NCI-H1436 (cell line): ENCODE results near the gene TTC39C.
"Not testable (repeated sequence)": the region's sequence is repeated elsewhere in the genome, so short reads cannot be mapped to it uniquely, and the experiment has no call there.

ENCODE experiments used
- DNase-seq: peaks from one replicate; lab custom pipeline; 2025; lab: John Stamatoyannopoulos, UW

TTC39C gene

GRCh38 chr18:24018299-24018886, 3.8 kb downstream of the TTC39C start:
- no peak for DNase-seq

- no peak for DNase-seq
Measured at GRCh38 chr18:24019641-24020331, 5.2 kb downstream of the TTC39C start.

- DNase-seq, result no peak
Measured at GRCh38 chr18:24021505-24021904, 7.0 kb downstream of the TTC39C start.

GRCh38 chr18:24022161-24022560, 7.6 kb downstream of the TTC39C start:
- DNase-seq, result no peak

- no peak for DNase-seq
Measured at GRCh38 chr18:24023185-24023814, 8.7 kb downstream of the TTC39C start.

- DNase-seq, result no peak
Measured at GRCh38 chr18:24024425-24024824, 9.9 kb downstream of the TTC39C start.

- DNase-seq, result no peak
Measured at GRCh38 chr18:24026457-24026856, 11.9 kb downstream of the TTC39C start.

- DNase-seq, result no peak
Measured at GRCh38 chr18:24027156-24027827, 12.7 kb downstream of the TTC39C start.

GRCh38 chr18:24028946-24029345, 14.4 kb downstream of the TTC39C start:
- not testable (repeated sequence) for DNase-seq

- DNase-seq, result no peak
Measured at GRCh38 chr18:24031318-24031717, 16.8 kb downstream of the TTC39C start.

- DNase-seq, result no peak
Measured at GRCh38 chr18:24031916-24032315, 17.4 kb downstream of the TTC39C start.

GRCh38 chr18:24033641-24034412, 19.3 kb downstream of the TTC39C start:
- no peak for DNase-seq

GRCh38 chr18:24035316-24035715, 20.8 kb downstream of the TTC39C start:
- no peak for DNase-seq

GRCh38 chr18:24039671-24040070, 25.1 kb downstream of the TTC39C start:
- DNase-seq, result no peak

- DNase-seq, result no peak
Measured at GRCh38 chr18:24041691-24042090, 27.1 kb downstream of the TTC39C start.

GRCh38 chr18:24043403-24043802, 28.8 kb downstream of the TTC39C start:
- DNase-seq, result no peak

GRCh38 chr18:24048261-24048660, 33.7 kb downstream of the TTC39C start:
- no peak for DNase-seq

GRCh38 chr18:24049142-24049541, 34.6 kb downstream of the TTC39C start:
- DNase-seq, result no peak

GRCh38 chr18:24051031-24051947, 36.7 kb downstream of the TTC39C start:
- DNase-seq, result no peak

GRCh38 chr18:24052053-24052452, 37.5 kb downstream of the TTC39C start:
- DNase-seq, result no peak

- no peak for DNase-seq
Measured at GRCh38 chr18:24053211-24053610, 38.7 kb downstream of the TTC39C start.
